Astrocyte (in vitro differentiated cells and primary cell): ENCODE measurements around the gene MRPS6. TPM values are rescaled to one million over a fixed set of nuclear protein-coding genes. Genes with fewer than 3 reads are reported as not detected.

Experiments used
- DNase-seq: peaks from one replicate; pipeline ENCODE4 v3.0.0-alpha.2; 2010; ENCODE audit warnings: low read depth
- FAIRE-seq: peaks from 2 replicates; lab custom pipeline; 2011; peaks lifted over from hg19 to GRCh38; lab: Jason Lieb, UNC
- H2AFZ ChIP-seq: 2 replicates; pipeline ENCODE4 v1.6.0; 2012; ENCODE audit warnings: low read depth, low read length, inconsistent platforms
- H3K27ac ChIP-seq: 2 replicates; pipeline ENCODE4 v1.5.1; 2011; ENCODE audit warnings: low read depth, low read length, inconsistent platforms
- H3K27me3 ChIP-seq: 2 replicates; pipeline ENCODE4 v1.6.0; 2011; ENCODE audit warnings: low read length, inconsistent platforms; ENCODE audit not compliant: insufficient read depth
- H3K36me3 ChIP-seq: 2 replicates; pipeline ENCODE4 v1.5.1; 2011; ENCODE audit warnings: low read length, inconsistent platforms; ENCODE audit not compliant: insufficient read depth
- H3K4me1 ChIP-seq: 2 replicates; pipeline ENCODE4 v1.5.1; 2011; ENCODE audit warnings: low read length, inconsistent platforms; ENCODE audit not compliant: insufficient read depth
- H3K4me2 ChIP-seq: 2 replicates; pipeline ENCODE4 v1.6.0; 2012; ENCODE audit warnings: low read length, inconsistent platforms
- H3K4me3 ChIP-seq: 2 replicates; pipeline ENCODE4 v1.5.1; 2011; ENCODE audit warnings: low read depth, mild to moderate bottlenecking, low read length, inconsistent platforms; ENCODE audit not compliant: insufficient read depth
- H3K79me2 ChIP-seq: 2 replicates; pipeline ENCODE4 v1.6.0; 2012; ENCODE audit warnings: mild to moderate bottlenecking, low read length, inconsistent platforms; ENCODE audit not compliant: insufficient read depth
- H3K9ac ChIP-seq: 2 replicates; pipeline ENCODE4 v1.6.0; 2012; ENCODE audit warnings: mild to moderate bottlenecking, low read length, inconsistent platforms
- H3K9me3 ChIP-seq: 2 replicates; pipeline ENCODE4 v1.5.1; 2012; ENCODE audit warnings: low read depth, mild to moderate bottlenecking, low read length, inconsistent platforms; ENCODE audit not compliant: insufficient read depth
- H4K20me1 ChIP-seq: 2 replicates; pipeline ENCODE4 v1.6.0; 2012; ENCODE audit warnings: low read length, inconsistent platforms; ENCODE audit not compliant: insufficient read depth
- H3K27ac Mint-ChIP-seq: one replicate; pipeline ENCODE4 v1.8.0; 2021; ENCODE audit warnings: mild to moderate bottlenecking, mixed read lengths; ENCODE audit not compliant: unreplicated experiment
- H3K27me3 Mint-ChIP-seq: one replicate; pipeline ENCODE4 v1.8.0; 2021; ENCODE audit warnings: low read depth, mixed read lengths; ENCODE audit not compliant: unreplicated experiment
- H3K36me3 Mint-ChIP-seq: one replicate; pipeline ENCODE4 v1.8.0; 2021; ENCODE audit warnings: low read depth, mixed read lengths; ENCODE audit not compliant: unreplicated experiment
- H3K4me1 Mint-ChIP-seq: one replicate; pipeline ENCODE4 v1.8.0; 2021; ENCODE audit warnings: low read depth, mixed read lengths; ENCODE audit not compliant: unreplicated experiment
- H3K4me3 Mint-ChIP-seq: one replicate; pipeline ENCODE4 v1.8.0; 2021; ENCODE audit warnings: mild to moderate bottlenecking, moderate library complexity, mixed read lengths; ENCODE audit not compliant: unreplicated experiment
- H3K9me3 Mint-ChIP-seq: one replicate; pipeline ENCODE4 v1.8.0; 2021; ENCODE audit warnings: mild to moderate bottlenecking, mixed read lengths; ENCODE audit not compliant: unreplicated experiment
- EZH2 ChIP-seq: IDR thresholded peaks from 2 replicates; pipeline ENCODE4 v1.6.1; 2012; ENCODE audit warnings: mild to moderate bottlenecking, low read length, inconsistent platforms; ENCODE audit not compliant: insufficient read depth
- total RNA-seq: library from RNA; stranded (reverse); gene quantifications from 2 replicates; pipeline ENCODE4 v1.2.1, GENCODE V29; 2021
- TF ChIP-seq, protein P1 (sequence below): IDR thresholded peaks from 2 replicates; pipeline ENCODE4 v1.5.1; 2011; ENCODE audit warnings: low read depth, mild to moderate bottlenecking, inconsistent platforms, low read length, moderate library complexity; ENCODE audit not compliant: insufficient read depth

Gene MRPS6
- total RNA-seq, 1 donor from 2014 or later = 67.5 TPM

GRCh38 chr21:34126691-34127090, 53.3 kb downstream of the MRPS6 start:
- no peak overlapping the region for H3K27ac Mint-ChIP-seq
- H3K36me3 Mint-ChIP-seq = no peaks in the 10 kb centered on the region
- Histone ChIP-seq H3K79me2 (peaks cover 51% of the 10 kb centered on the region), H3K27ac (peak overlapping the region; percentile 58), H2AFZ (peak overlapping the region; percentile 15), H3K9ac (peak overlapping the region; percentile 31), H4K20me1 (peaks cover 54% of the 10 kb centered on the region), H3K4me3 (no peak overlapping the region), H3K9me3 (no peaks in the 10 kb centered on the region), H3K4me2 (peak overlapping the region; percentile 42), H3K4me1 (peaks cover 31% of the 10 kb centered on the region), H3K27me3 (no peaks in the 10 kb centered on the region), H3K36me3 (no peaks in the 10 kb centered on the region)
- H3K9me3 Mint-ChIP-seq = peaks cover 2% of the 10 kb centered on the region
- peaks cover 41% of the 10 kb centered on the region for H3K4me1 Mint-ChIP-seq
- H3K27me3 Mint-ChIP-seq = no peaks in the 10 kb centered on the region
- TF ChIP-seq, protein P1, sequence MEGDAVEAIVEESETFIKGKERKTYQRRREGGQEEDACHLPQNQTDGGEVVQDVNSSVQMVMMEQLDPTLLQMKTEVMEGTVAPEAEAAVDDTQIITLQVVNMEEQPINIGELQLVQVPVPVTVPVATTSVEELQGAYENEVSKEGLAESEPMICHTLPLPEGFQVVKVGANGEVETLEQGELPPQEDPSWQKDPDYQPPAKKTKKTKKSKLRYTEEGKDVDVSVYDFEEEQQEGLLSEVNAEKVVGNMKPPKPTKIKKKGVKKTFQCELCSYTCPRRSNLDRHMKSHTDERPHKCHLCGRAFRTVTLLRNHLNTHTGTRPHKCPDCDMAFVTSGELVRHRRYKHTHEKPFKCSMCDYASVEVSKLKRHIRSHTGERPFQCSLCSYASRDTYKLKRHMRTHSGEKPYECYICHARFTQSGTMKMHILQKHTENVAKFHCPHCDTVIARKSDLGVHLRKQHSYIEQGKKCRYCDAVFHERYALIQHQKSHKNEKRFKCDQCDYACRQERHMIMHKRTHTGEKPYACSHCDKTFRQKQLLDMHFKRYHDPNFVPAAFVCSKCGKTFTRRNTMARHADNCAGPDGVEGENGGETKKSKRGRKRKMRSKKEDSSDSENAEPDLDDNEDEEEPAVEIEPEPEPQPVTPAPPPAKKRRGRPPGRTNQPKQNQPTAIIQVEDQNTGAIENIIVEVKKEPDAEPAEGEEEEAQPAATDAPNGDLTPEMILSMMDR = no peak
- no peak for TF ChIP-seq EZH2
- DNase-seq (peak; percentile 76), FAIRE-seq (no peak)
- H3K4me3 Mint-ChIP-seq = no peak overlapping the region

DNA sequence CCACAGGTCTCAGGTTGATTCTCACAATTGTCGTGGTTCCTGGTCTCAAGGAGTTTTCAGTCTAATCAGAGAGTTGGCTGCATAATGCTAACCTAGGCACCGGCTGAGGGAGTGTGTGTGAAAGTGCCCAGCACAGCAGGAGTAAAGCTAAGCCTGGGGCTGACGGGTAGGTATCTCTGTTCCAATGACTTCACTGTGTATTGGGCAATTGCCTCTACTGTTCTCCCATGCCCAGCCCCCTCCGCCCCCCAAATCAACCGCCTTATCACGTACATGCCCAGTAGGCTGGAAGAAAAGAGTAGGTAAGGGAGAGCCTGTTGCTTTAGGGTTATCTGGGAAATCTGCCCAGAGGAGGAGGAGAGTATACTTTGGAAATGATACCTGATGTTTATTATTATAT, 54.7 kb downstream of the MRPS6 start:
- no peaks in the 10 kb centered on the region for H3K27me3 Mint-ChIP-seq
- peaks cover 46% of the 10 kb centered on the region for H3K4me1 Mint-ChIP-seq
- Histone ChIP-seq H3K36me3 (no peaks in the 10 kb centered on the region), H2AFZ (no peak overlapping the region), H3K4me1 (peaks cover 31% of the 10 kb centered on the region), H3K9me3 (no peaks in the 10 kb centered on the region), H3K27ac (no peak overlapping the region), H3K4me3 (no peak overlapping the region), H3K79me2 (peaks cover 61% of the 10 kb centered on the region), H4K20me1 (peaks cover 50% of the 10 kb centered on the region), H3K27me3 (no peaks in the 10 kb centered on the region), H3K9ac (no peak overlapping the region), H3K4me2 (no peak overlapping the region)
- FAIRE-seq (no peak), DNase-seq (no peak)
- no peak overlapping the region for H3K4me3 Mint-ChIP-seq
- no peak overlapping the region for H3K27ac Mint-ChIP-seq
- H3K36me3 Mint-ChIP-seq = peaks cover under 1% of the 10 kb centered on the region
- TF ChIP-seq EZH2 = no peak
- TF ChIP-seq, protein P1 = no peak
- H3K9me3 Mint-ChIP-seq = peaks cover 2% of the 10 kb centered on the region

GRCh38 chr21:34128674-34129038, 55.3 kb downstream of the MRPS6 start:
- no peak overlapping the region for H2AFZ ChIP-seq
- peaks cover 5% of the 10 kb centered on the region for H3K36me3 Mint-ChIP-seq

More at GRCh38 chr21:34128674-34129038, 55.3 kb downstream of the MRPS6 start:
- H3K27me3 ChIP-seq = no peaks in the 10 kb centered on the region
- H3K27ac ChIP-seq = no peak overlapping the region
- H3K4me3 Mint-ChIP-seq = peak overlapping the region; percentile 10
- DNase-seq = no peak
- TF ChIP-seq EZH2 = no peak
- TF ChIP-seq, protein P1 = no peak
- peaks cover 61% of the 10 kb centered on the region for H3K79me2 ChIP-seq
- H3K9ac ChIP-seq = peak overlapping the region; percentile 46
- peaks cover 31% of the 10 kb centered on the region for H3K4me1 ChIP-seq
- peak overlapping the region; percentile 83 for H3K4me2 ChIP-seq
- H3K9me3 ChIP-seq = no peaks in the 10 kb centered on the region
- H3K4me3 ChIP-seq = no peak overlapping the region
- no peaks in the 10 kb centered on the region for H3K36me3 ChIP-seq
- no peaks in the 10 kb centered on the region for H3K27me3 Mint-ChIP-seq
- H3K27ac Mint-ChIP-seq = peak overlapping the region; percentile 83
- peaks cover 54% of the 10 kb centered on the region for H4K20me1 ChIP-seq
- no peak for FAIRE-seq
- peaks cover 48% of the 10 kb centered on the region for H3K4me1 Mint-ChIP-seq
- H3K9me3 Mint-ChIP-seq = peaks cover 2% of the 10 kb centered on the region
